Activated CD8-positive, alpha-beta T cell treated with anti-CD3 and anti-CD28 coated beads, Interleukin-2, amount 10 ng/mL, durations not matched to agents 7 days and 5 days (primary cell): ENCODE data around the gene AP1B1. TPM values are rescaled to one million over a fixed set of nuclear protein-coding genes. Genes with fewer than 3 reads are reported as not detected.

Experiments
- ATAC-seq: fragments of 150-1000 bp; cut with Tn5 transposase; one replicate; pipeline ENCODE4 v1.10.0; 2021; ENCODE audit warnings: moderate library complexity
- CTCF ChIA-PET: fragments of 350-600 bp; sonication (Branson Sonifier 250); formaldehyde crosslinking; loops from one replicate; lab custom pipeline; 2021; ENCODE audit warnings: antibody characterized with exemption; lab: Charles Lee
- POLR2A ChIA-PET: fragments of 350-600 bp; sonication (Branson Sonifier 250); formaldehyde crosslinking; loops from one replicate; lab custom pipeline; 2021; ENCODE audit warnings: antibody characterized with exemption; lab: Charles Lee
- DNase-seq: peaks from one replicate; pipeline ENCODE4 v3.0.0-alpha.2; 2020
- H3K27ac Mint-ChIP-seq: one replicate; pipeline ENCODE4 v1.8.0; 2021; ENCODE audit warnings: mild to moderate bottlenecking, mixed read lengths
- H3K27me3 Mint-ChIP-seq: one replicate; pipeline ENCODE4 v1.8.0; 2021; ENCODE audit warnings: low read depth, mixed read lengths
- H3K36me3 Mint-ChIP-seq: one replicate; pipeline ENCODE4 v1.8.0; 2021; ENCODE audit warnings: low read depth, mixed read lengths
- H3K4me1 Mint-ChIP-seq: one replicate; pipeline ENCODE4 v1.8.0; 2021; ENCODE audit warnings: low read depth, mixed read lengths
- H3K4me3 Mint-ChIP-seq: one replicate; pipeline ENCODE4 v1.8.0; 2021; ENCODE audit warnings: mild to moderate bottlenecking, mixed read lengths
- H3K9me3 Mint-ChIP-seq: one replicate; pipeline ENCODE4 v1.8.0; 2022; ENCODE audit warnings: mixed read lengths; ENCODE audit not compliant: insufficient read depth
- total RNA-seq, 2 experiments: library from RNA; stranded (reverse); gene quantifications; one replicate each; pipeline ENCODE4 v1.2.3, GENCODE V29; 2021

Gene AP1B1
- total RNA-seq, 2 experiments from 2014 or later, result 77.7 to 84.7 TPM

GRCh38 chr22:29328566-29329500 lies 59.5 kb downstream of the AP1B1 start:
- H3K36me3 Mint-ChIP-seq, result peaks cover 12% of the 10 kb centered on the region
- POLR2A ChIA-PET, result no interaction called here

GRCh38 chr22:29328055-29328454 lies 60.3 kb downstream of the AP1B1 start:
- H3K27ac Mint-ChIP-seq, result no peak overlapping the region

More at GRCh38 chr22:29328566-29329500, 59.5 kb downstream of the AP1B1 start:
- Mint-ChIP-seq H3K4me3 (no peak overlapping the region), H3K27me3 (no peaks in the 10 kb centered on the region), H3K27ac (no peak overlapping the region), H3K9me3 (no peaks in the 10 kb centered on the region), H3K4me1 (no peaks in the 10 kb centered on the region)
- CTCF ChIA-PET, result no interaction called here
- no peak for DNase-seq
- ATAC-seq, result no peak

GRCh38 chr22:29327089-29327764 lies 61.1 kb downstream of the AP1B1 start:
- DNase-seq (no peak), ATAC-seq (no peak)
- no peaks in the 10 kb centered on the region for H3K4me1 Mint-ChIP-seq
- H3K27me3 Mint-ChIP-seq, result no peaks in the 10 kb centered on the region
- peaks cover 7% of the 10 kb centered on the region for H3K36me3 Mint-ChIP-seq
- CTCF ChIA-PET, result interaction anchor here (0.8 kb wide), 1 partner anchor 14 kb away, joined by 3 read pairs; no protein-coding TSS in a partner anchor
- no peaks in the 10 kb centered on the region for H3K9me3 Mint-ChIP-seq
- POLR2A ChIA-PET, result no interaction called here
- H3K27ac Mint-ChIP-seq, result no peak overlapping the region
- H3K4me3 Mint-ChIP-seq, result no peak overlapping the region

More at GRCh38 chr22:29328055-29328454, 60.3 kb downstream of the AP1B1 start:
- no peak overlapping the region for H3K4me3 Mint-ChIP-seq
- H3K36me3 Mint-ChIP-seq, result peaks cover 7% of the 10 kb centered on the region
- no peak for ATAC-seq
- ChIA-PET POLR2A (no interaction called here), CTCF (interaction anchor here (0.8 kb wide), 1 partner anchor 15 kb away, joined by 3 read pairs; no protein-coding TSS in a partner anchor)
- no peaks in the 10 kb centered on the region for H3K9me3 Mint-ChIP-seq
- DNase-seq, result no peak
- H3K27me3 Mint-ChIP-seq, result no peaks in the 10 kb centered on the region
- no peaks in the 10 kb centered on the region for H3K4me1 Mint-ChIP-seq

GRCh38 chr22:29326481-29326880 lies 61.9 kb downstream of the AP1B1 start:
- H3K27ac Mint-ChIP-seq, result no peak overlapping the region
- H3K36me3 Mint-ChIP-seq, result peaks cover 7% of the 10 kb centered on the region
- CTCF ChIA-PET, result no interaction called here
- POLR2A ChIA-PET, result no interaction called here
- DNase-seq (no peak), ATAC-seq (no peak)
- no peaks in the 10 kb centered on the region for H3K4me1 Mint-ChIP-seq
- H3K9me3 Mint-ChIP-seq, result no peaks in the 10 kb centered on the region
- H3K4me3 Mint-ChIP-seq, result no peak overlapping the region
- H3K27me3 Mint-ChIP-seq, result no peaks in the 10 kb centered on the region

GRCh38 chr22:29325785-29326315 lies 62.5 kb downstream of the AP1B1 start:
- H3K4me1 Mint-ChIP-seq, result no peaks in the 10 kb centered on the region
- ChIA-PET POLR2A (no interaction called here), CTCF (no interaction called here)
- H3K9me3 Mint-ChIP-seq, result no peaks in the 10 kb centered on the region
- peaks cover 7% of the 10 kb centered on the region for H3K36me3 Mint-ChIP-seq
- H3K4me3 Mint-ChIP-seq, result no peak overlapping the region
- DNase-seq, result no peak
- ATAC-seq, result no peak
- H3K27ac Mint-ChIP-seq, result no peak overlapping the region
- no peaks in the 10 kb centered on the region for H3K27me3 Mint-ChIP-seq

- ChIA-PET CTCF (no interaction called here), POLR2A (no interaction called here)
- Mint-ChIP-seq H3K4me1 (no peaks in the 10 kb centered on the region), H3K27ac (no peak overlapping the region), H3K4me3 (no peak overlapping the region), H3K27me3 (no peaks in the 10 kb centered on the region), H3K9me3 (no peaks in the 10 kb centered on the region), H3K36me3 (peaks cover 7% of the 10 kb centered on the region)
- no peak for ATAC-seq
- no peak for DNase-seq
Observed at GRCh38 chr22:29325356-29325755, 63.0 kb downstream of the AP1B1 start.

- Mint-ChIP-seq H3K27me3 (no peaks in the 10 kb centered on the region), H3K4me1 (no peaks in the 10 kb centered on the region), H3K9me3 (no peaks in the 10 kb centered on the region), H3K4me3 (no peak overlapping the region), H3K36me3 (peaks cover 3% of the 10 kb centered on the region), H3K27ac (no peak overlapping the region)
- no peak for DNase-seq
- ATAC-seq, result no peak
- CTCF ChIA-PET, result interaction anchor here (2.2 kb wide), 1 partner anchor 10 kb away, joined by 8 read pairs; no protein-coding TSS in a partner anchor
- POLR2A ChIA-PET, result no interaction called here
Observed at GRCh38 chr22:29323641-29324040, 64.7 kb downstream of the AP1B1 start.

GRCh38 chr22:29320546-29320945 lies 67.8 kb downstream of the AP1B1 start:
- H3K27ac Mint-ChIP-seq, result no peak overlapping the region
- ChIA-PET POLR2A (no interaction called here), CTCF (interaction anchor here (1.2 kb wide), 1 partner anchor 26 kb away, joined by 3 read pairs; no protein-coding TSS in a partner anchor)
- H3K4me1 Mint-ChIP-seq, result no peaks in the 10 kb centered on the region
- H3K4me3 Mint-ChIP-seq, result no peak overlapping the region
- H3K36me3 Mint-ChIP-seq, result no peaks in the 10 kb centered on the region
- DNase-seq (no peak), ATAC-seq (no peak)
- H3K27me3 Mint-ChIP-seq, result peaks cover 14% of the 10 kb centered on the region
- no peaks in the 10 kb centered on the region for H3K9me3 Mint-ChIP-seq

- Mint-ChIP-seq H3K4me1 (peaks cover 7% of the 10 kb centered on the region), H3K27ac (no peak overlapping the region), H3K9me3 (no peaks in the 10 kb centered on the region), H3K36me3 (no peaks in the 10 kb centered on the region), H3K27me3 (peaks cover 21% of the 10 kb centered on the region), H3K4me3 (no peak overlapping the region)
- CTCF ChIA-PET, result no interaction called here
- DNase-seq (no peak), ATAC-seq (no peak)
- POLR2A ChIA-PET, result no interaction called here
Observed at GRCh38 chr22:29319072-29319471, 69.3 kb downstream of the AP1B1 start.

GRCh38 chr22:29317827-29318454 lies 70.4 kb downstream of the AP1B1 start:
- POLR2A ChIA-PET, result no interaction called here
- peaks cover 33% of the 10 kb centered on the region for H3K27me3 Mint-ChIP-seq
- no peaks in the 10 kb centered on the region for H3K9me3 Mint-ChIP-seq
- no peak overlapping the region for H3K27ac Mint-ChIP-seq
- no peak for DNase-seq
- CTCF ChIA-PET, result interaction anchor here (0.6 kb wide), 1 partner anchor 1968 kb away, joined by 3 read pairs; no protein-coding TSS in a partner anchor
- ATAC-seq, result no peak
- peaks cover 19% of the 10 kb centered on the region for H3K4me1 Mint-ChIP-seq
- H3K36me3 Mint-ChIP-seq, result peaks cover 1% of the 10 kb centered on the region
- no peak overlapping the region for H3K4me3 Mint-ChIP-seq

GRCh38 chr22:29316141-29316828 lies 72.1 kb downstream of the AP1B1 start:
- Mint-ChIP-seq H3K27ac (no peak overlapping the region), H3K27me3 (peaks cover 38% of the 10 kb centered on the region), H3K9me3 (no peaks in the 10 kb centered on the region), H3K4me1 (peaks cover 25% of the 10 kb centered on the region), H3K4me3 (peak overlapping the region; percentile 18), H3K36me3 (peaks cover 6% of the 10 kb centered on the region)
- DNase-seq, result no peak
- ChIA-PET POLR2A (interaction anchor here (0.6 kb wide), 1 partner anchor 88 kb away, joined by 3 read pairs; no protein-coding TSS in a partner anchor), CTCF (interaction anchor here (0.6 kb wide), 1 partner anchor 9 kb away, joined by 3 read pairs; no protein-coding TSS in a partner anchor)
- no peak for ATAC-seq
